Measurements from ENCODE around the gene TRIB2.
A peak's percentile ranks its signal among the peaks of the same experiment; 100 is the strongest.

TRIB2 gene

DNA sequence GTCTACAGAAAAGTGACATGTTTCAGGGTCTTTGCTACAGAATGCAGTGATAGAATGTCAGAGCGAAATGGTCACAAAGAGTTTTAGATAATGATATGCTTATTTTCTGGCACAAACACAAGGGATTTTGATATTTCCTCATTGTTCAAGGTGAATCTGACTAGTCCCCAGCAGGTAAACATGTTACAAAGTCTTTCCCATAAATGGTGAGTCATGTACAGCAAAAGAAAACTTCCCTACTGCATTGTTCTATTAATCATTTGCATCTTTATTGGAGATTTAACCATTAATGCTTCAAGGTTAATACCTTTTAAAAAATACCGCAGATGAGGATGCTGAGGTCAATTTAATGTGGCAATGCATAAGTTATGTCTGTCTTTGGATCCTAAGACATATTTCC is 19.1 kb upstream of the TRIB2 start:
- WGBS (ENCODE audit: insufficient coverage), result no CpG with 5 or more reads among the region's 2 CpGs

DNA sequence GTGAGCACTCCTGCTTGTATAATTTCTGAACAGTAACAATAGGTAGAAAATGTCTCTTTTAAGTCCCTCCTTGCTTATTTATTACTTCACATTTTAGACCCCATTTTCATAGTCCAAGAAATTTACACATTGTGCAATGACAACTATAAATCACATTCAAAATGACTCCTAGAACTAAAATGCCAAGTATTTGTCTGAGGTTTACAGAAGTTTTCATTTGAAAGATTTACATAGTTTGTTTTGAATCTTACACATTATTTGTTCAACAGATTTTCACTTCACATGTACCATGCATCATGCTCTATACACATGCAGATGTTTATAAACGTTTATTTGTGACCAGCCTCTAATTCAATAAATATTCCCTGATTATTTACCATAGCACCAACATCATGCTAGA is 15.7 kb upstream of the TRIB2 start:
- CTCF ChIA-PET, result no interaction called here
- WGBS (ENCODE audit: insufficient coverage), result 100% methylated on average over 1 of the region's 1 CpG
- H3K27me3 ChIP-seq (replicated peaks in 2 of 5; ENCODE audit: control insufficient read depth in 4 of 5, insufficient read depth in 5 of 5, low read length in 4 of 5), result peaks cover 0 to 10% (median 4%) of the 10 kb centered on the region in 5 experiments
- H3K36me3 ChIP-seq (ENCODE audit: control insufficient read depth in 4 of 4, insufficient read depth in 4 of 4, low read length in 3 of 4), result no peaks in the 10 kb centered on the region
- H3K4me3 ChIP-seq (ENCODE audit: control insufficient read depth in 1 of 7, extremely low read depth in 1 of 7, insufficient read depth in 4 of 7, low read depth in 2 of 7, low read length in 6 of 7), result no peak overlapping the region
- POLR2A ChIA-PET, result no interaction called here
- DNase-seq, result no peak
- H3K9me3 ChIP-seq (ENCODE audit: control extremely low read depth in 1 of 5, control insufficient read depth in 4 of 5, insufficient read depth in 2 of 5, low read depth in 1 of 5, low read length in 4 of 5), result peaks cover 0 to 4% (median 0%) of the 10 kb centered on the region in 5 experiments
- no peak overlapping the region for H3K27ac ChIP-seq (ENCODE audit: insufficient read depth in 1 of 2, low read depth in 1 of 2, low read length in 2 of 2, poor library complexity in 1 of 2, severe bottlenecking in 2 of 2)
- no peaks in the 10 kb centered on the region for H3K4me1 ChIP-seq (ENCODE audit: control extremely low read depth in 1 of 4, control insufficient read depth in 4 of 4, insufficient read depth in 4 of 4, low read length in 3 of 4)

More for the DNA sequence above, 19.1 kb upstream of the TRIB2 start:
- no peak for DNase-seq
- Histone ChIP-seq H3K27ac (ENCODE audit: insufficient read depth in 1 of 2, low read depth in 1 of 2, low read length in 2 of 2, poor library complexity in 1 of 2, severe bottlenecking in 2 of 2) (no peak overlapping the region), H3K9me3 (ENCODE audit: control extremely low read depth in 1 of 5, control insufficient read depth in 4 of 5, insufficient read depth in 2 of 5, low read depth in 1 of 5, low read length in 4 of 5) (peaks cover 0 to 9% (median 0%) of the 10 kb centered on the region in 5 experiments), H3K36me3 (ENCODE audit: control insufficient read depth in 4 of 4, insufficient read depth in 4 of 4, low read length in 3 of 4) (no peaks in the 10 kb centered on the region), H3K27me3 (replicated peaks in 2 of 5; ENCODE audit: control insufficient read depth in 4 of 5, insufficient read depth in 5 of 5, low read length in 4 of 5) (peaks cover 0 to 10% (median 0%) of the 10 kb centered on the region in 5 experiments), H3K4me1 (ENCODE audit: control extremely low read depth in 1 of 4, control insufficient read depth in 4 of 4, insufficient read depth in 4 of 4, low read length in 3 of 4) (no peaks in the 10 kb centered on the region), H3K4me3 (ENCODE audit: control insufficient read depth in 1 of 7, extremely low read depth in 1 of 7, insufficient read depth in 4 of 7, low read depth in 2 of 7, low read length in 6 of 7) (no peak overlapping the region)
- ChIA-PET CTCF (no interaction called here), POLR2A (no interaction called here)

DNA sequence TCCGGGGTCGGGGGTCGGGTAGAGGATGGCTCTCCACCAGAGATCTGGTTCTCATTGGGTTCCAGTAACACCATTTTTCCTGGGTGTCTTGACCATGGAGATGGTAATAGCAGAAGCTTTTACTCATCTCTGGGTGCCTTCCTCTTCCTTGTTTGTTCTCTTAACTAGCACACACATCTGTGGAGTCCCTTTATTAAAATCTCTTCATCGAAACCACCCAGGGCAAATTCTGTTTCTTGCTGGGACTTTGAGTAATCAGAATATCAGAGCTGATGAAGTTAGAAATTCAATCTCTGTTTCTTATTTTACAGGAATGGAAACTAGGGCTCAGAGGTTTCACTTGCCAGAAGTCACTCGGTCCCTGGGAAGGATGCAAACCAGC is 15.0 kb upstream of the TRIB2 start:
- Histone ChIP-seq H3K4me3 (ENCODE audit: control insufficient read depth in 1 of 7, extremely low read depth in 1 of 7, insufficient read depth in 4 of 7, low read depth in 2 of 7, low read length in 6 of 7) (no peak overlapping the region), H3K4me1 (ENCODE audit: control extremely low read depth in 1 of 4, control insufficient read depth in 4 of 4, insufficient read depth in 4 of 4, low read length in 3 of 4) (no peaks in the 10 kb centered on the region), H3K27ac (ENCODE audit: insufficient read depth in 1 of 2, low read depth in 1 of 2, low read length in 2 of 2, poor library complexity in 1 of 2, severe bottlenecking in 2 of 2) (no peak overlapping the region), H3K9me3 (ENCODE audit: control extremely low read depth in 1 of 5, control insufficient read depth in 4 of 5, insufficient read depth in 2 of 5, low read depth in 1 of 5, low read length in 4 of 5) (peaks cover 0 to 4% (median 0%) of the 10 kb centered on the region in 5 experiments), H3K36me3 (ENCODE audit: control insufficient read depth in 4 of 4, insufficient read depth in 4 of 4, low read length in 3 of 4) (no peaks in the 10 kb centered on the region), H3K27me3 (replicated peaks in 2 of 5; ENCODE audit: control insufficient read depth in 4 of 5, insufficient read depth in 5 of 5, low read length in 4 of 5) (peaks cover 0 to 10% (median 4%) of the 10 kb centered on the region in 5 experiments)
- WGBS (ENCODE audit: insufficient coverage), result 89% methylated on average over 1 of the region's 5 CpGs
- DNase-seq, result no peak
- POLR2A ChIA-PET, result no interaction called here
- CTCF ChIA-PET, result no interaction called here

DNA sequence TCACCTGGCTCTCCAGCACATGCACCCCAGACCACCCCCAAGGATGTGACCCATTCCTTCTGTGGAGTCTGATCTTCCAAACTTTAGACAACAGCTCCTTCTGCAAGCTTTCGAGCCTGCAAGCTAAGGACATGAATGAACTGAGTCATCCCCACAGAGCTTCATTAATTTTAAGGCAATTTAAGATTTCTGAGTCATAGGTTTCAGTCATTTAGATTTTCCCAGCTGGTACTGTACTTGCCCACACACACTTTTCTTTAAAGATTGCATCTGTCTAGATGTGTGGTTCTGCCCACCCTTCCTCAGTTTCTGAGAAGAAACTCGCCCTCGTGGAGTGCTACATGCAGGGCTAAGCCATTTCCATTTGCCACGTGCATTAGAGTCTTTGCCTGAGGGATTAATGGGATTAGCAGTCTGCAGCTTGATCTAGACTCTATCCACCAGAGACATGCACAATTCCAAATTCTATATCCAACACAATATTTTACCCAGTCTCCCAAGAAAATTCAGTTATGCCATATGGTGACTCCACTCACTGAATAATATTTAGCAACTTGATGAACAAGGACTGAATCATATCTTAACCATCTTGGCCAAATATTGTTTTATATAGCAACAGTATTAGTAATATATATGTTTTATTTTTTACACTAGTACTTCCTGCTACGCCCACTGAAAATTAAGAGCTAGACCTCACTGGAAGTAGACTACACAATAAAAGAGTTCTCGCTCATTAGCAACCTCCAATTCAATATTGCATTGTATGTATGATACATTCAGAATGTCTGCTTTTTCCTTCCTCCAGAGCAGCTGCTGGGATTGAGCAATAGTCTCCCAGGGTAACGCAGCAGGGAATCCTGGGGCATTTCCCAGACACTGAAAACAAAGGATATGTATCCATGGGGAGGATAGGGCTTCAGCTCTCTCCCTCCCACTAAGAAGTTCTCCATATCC is 14.3 kb upstream of the TRIB2 start:
- Histone ChIP-seq H3K9me3 (ENCODE audit: control extremely low read depth in 1 of 5, control insufficient read depth in 4 of 5, insufficient read depth in 2 of 5, low read depth in 1 of 5, low read length in 4 of 5) (peaks cover 0 to 4% (median 0%) of the 10 kb centered on the region in 5 experiments), H3K4me1 (ENCODE audit: control extremely low read depth in 1 of 4, control insufficient read depth in 4 of 4, insufficient read depth in 4 of 4, low read length in 3 of 4) (no peaks in the 10 kb centered on the region), H3K36me3 (ENCODE audit: control insufficient read depth in 4 of 4, insufficient read depth in 4 of 4, low read length in 3 of 4) (no peaks in the 10 kb centered on the region), H3K4me3 (ENCODE audit: control insufficient read depth in 1 of 7, extremely low read depth in 1 of 7, insufficient read depth in 4 of 7, low read depth in 2 of 7, low read length in 6 of 7) (no peak overlapping the region), H3K27ac (ENCODE audit: insufficient read depth in 1 of 2, low read depth in 1 of 2, low read length in 2 of 2, poor library complexity in 1 of 2, severe bottlenecking in 2 of 2) (no peak overlapping the region), H3K27me3 (replicated peaks in 2 of 5; ENCODE audit: control insufficient read depth in 4 of 5, insufficient read depth in 5 of 5, low read length in 4 of 5) (peaks cover 0 to 10% (median 4%) of the 10 kb centered on the region in 5 experiments)
- DNase-seq, result no peak
- ChIA-PET POLR2A (no interaction called here), CTCF (no interaction called here)
- WGBS (ENCODE audit: insufficient coverage), result 100% methylated on average over 4 of the region's 7 CpGs

DNA sequence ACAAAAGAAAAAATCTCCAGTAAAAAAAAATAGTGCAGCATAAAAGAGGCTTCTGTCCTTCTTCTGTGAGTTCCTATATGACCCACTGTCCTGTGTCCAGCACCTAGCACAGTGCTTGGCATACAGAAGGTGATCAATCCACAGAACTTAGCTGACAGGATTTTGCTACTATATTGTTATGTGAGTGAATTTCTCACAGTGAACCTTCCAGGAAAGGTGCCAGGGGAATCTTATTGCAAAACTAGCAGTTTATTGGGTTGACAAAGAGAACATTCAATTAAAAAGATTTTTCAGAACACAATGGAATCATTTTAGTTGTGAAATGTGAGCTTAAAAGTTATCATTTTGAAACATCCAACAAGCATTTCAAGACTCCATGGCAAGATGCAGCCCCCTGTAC is 12.4 kb upstream of the TRIB2 start:
- H3K4me1 ChIP-seq (ENCODE audit: control extremely low read depth in 1 of 4, control insufficient read depth in 4 of 4, insufficient read depth in 4 of 4, low read length in 3 of 4), result no peaks in the 10 kb centered on the region
- ChIA-PET POLR2A (no interaction called here), CTCF (no interaction called here)
- no peak overlapping the region for H3K27ac ChIP-seq (ENCODE audit: insufficient read depth in 1 of 2, low read depth in 1 of 2, low read length in 2 of 2, poor library complexity in 1 of 2, severe bottlenecking in 2 of 2)
- no peak overlapping the region for H3K4me3 ChIP-seq (ENCODE audit: control insufficient read depth in 1 of 7, extremely low read depth in 1 of 7, insufficient read depth in 4 of 7, low read depth in 2 of 7, low read length in 6 of 7)
- H3K9me3 ChIP-seq (ENCODE audit: control extremely low read depth in 1 of 5, control insufficient read depth in 4 of 5, insufficient read depth in 2 of 5, low read depth in 1 of 5, low read length in 4 of 5), result peaks cover 0 to 4% (median 0%) of the 10 kb centered on the region in 5 experiments
- H3K36me3 ChIP-seq (ENCODE audit: control insufficient read depth in 4 of 4, insufficient read depth in 4 of 4, low read length in 3 of 4), result no peaks in the 10 kb centered on the region
- peaks cover 0 to 10% (median 4%) of the 10 kb centered on the region in 5 experiments for H3K27me3 ChIP-seq (replicated peaks in 2 of 5; ENCODE audit: control insufficient read depth in 4 of 5, insufficient read depth in 5 of 5, low read length in 4 of 5)
- no peak for DNase-seq

DNA sequence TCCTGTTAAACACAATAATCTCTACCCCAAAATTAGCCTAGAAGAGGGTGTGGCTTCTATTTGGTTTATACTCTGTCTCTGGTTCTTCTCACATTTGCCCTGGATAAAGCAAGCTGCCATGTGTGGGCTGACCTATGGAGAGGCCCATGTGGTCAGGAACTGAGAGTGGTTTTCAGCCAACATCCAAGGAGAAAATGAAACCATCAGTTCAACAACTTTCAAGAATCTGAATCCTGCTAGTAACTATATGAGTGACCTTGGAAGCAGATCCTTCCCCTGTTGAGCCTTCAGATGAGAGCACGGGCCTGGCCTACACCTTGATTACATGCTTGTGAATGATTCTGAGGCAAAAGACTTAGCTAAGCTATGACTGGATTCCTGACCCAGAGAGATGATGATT is 11.5 kb upstream of the TRIB2 start:
- Histone ChIP-seq H3K27ac (ENCODE audit: insufficient read depth in 1 of 2, low read depth in 1 of 2, low read length in 2 of 2, poor library complexity in 1 of 2, severe bottlenecking in 2 of 2) (peak overlapping the region in 1 of 2 experiments; percentile 45), H3K27me3 (replicated peaks in 2 of 5; ENCODE audit: control insufficient read depth in 4 of 5, insufficient read depth in 5 of 5, low read length in 4 of 5) (peaks cover 0 to 10% (median 4%) of the 10 kb centered on the region in 5 experiments), H3K36me3 (ENCODE audit: control insufficient read depth in 4 of 4, insufficient read depth in 4 of 4, low read length in 3 of 4) (no peaks in the 10 kb centered on the region), H3K4me1 (ENCODE audit: control extremely low read depth in 1 of 4, control insufficient read depth in 4 of 4, insufficient read depth in 4 of 4, low read length in 3 of 4) (no peaks in the 10 kb centered on the region), H3K9me3 (ENCODE audit: control extremely low read depth in 1 of 5, control insufficient read depth in 4 of 5, insufficient read depth in 2 of 5, low read depth in 1 of 5, low read length in 4 of 5) (peaks cover 0 to 4% (median 0%) of the 10 kb centered on the region in 5 experiments), H3K4me3 (ENCODE audit: control insufficient read depth in 1 of 7, extremely low read depth in 1 of 7, insufficient read depth in 4 of 7, low read depth in 2 of 7, low read length in 6 of 7) (no peak overlapping the region)
- WGBS (ENCODE audit: insufficient coverage), result 100% methylated on average over 1 of the region's 1 CpG
- CTCF ChIA-PET, result no interaction called here
- DNase-seq, result no peak
- POLR2A ChIA-PET, result no interaction called here

DNA sequence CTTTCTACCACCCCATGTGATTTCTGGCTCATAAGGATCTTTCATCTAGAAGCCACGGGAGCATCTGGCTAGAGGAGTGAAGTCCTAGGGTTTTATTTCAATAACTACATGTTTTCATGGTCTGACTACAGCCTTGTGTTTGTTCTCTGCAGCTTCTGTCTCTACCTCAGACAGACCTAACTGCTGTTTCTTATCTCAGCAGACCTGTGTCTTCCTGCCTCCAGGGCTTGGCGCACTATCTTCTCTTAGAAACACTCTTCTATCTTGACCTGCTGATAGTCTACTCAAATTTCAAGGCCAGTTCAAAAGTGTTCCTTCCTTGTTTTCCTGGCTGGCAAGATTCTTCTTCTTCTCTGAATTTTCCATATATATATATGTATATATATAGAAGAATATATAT is 11.0 kb upstream of the TRIB2 start:
- peak in 2 of 3 donors; percentile 35 to 63 for DNase-seq
- ChIA-PET POLR2A (no interaction called here), CTCF (interaction anchor here (0.7 kb wide), 1 partner anchor 10 kb away, joined by 3 read pairs; the partner anchor contains the start of gene TRIB2)
- H3K9me3 ChIP-seq (ENCODE audit: control extremely low read depth in 1 of 5, control insufficient read depth in 4 of 5, insufficient read depth in 2 of 5, low read depth in 1 of 5, low read length in 4 of 5), result peaks cover 0 to 4% (median 0%) of the 10 kb centered on the region in 5 experiments
- H3K4me1 ChIP-seq (ENCODE audit: control extremely low read depth in 1 of 4, control insufficient read depth in 4 of 4, insufficient read depth in 4 of 4, low read length in 3 of 4), result no peaks in the 10 kb centered on the region
- H3K27ac ChIP-seq (ENCODE audit: insufficient read depth in 1 of 2, low read depth in 1 of 2, low read length in 2 of 2, poor library complexity in 1 of 2, severe bottlenecking in 2 of 2), result peak overlapping the region in 1 of 2 experiments; percentile 45
- 78% methylated on average over 1 of the region's 2 CpGs for whole genome bisulfite sequencing (ENCODE audit: insufficient coverage)
- H3K36me3 ChIP-seq (ENCODE audit: control insufficient read depth in 4 of 4, insufficient read depth in 4 of 4, low read length in 3 of 4), result no peaks in the 10 kb centered on the region
- peaks cover 0 to 10% (median 4%) of the 10 kb centered on the region in 5 experiments for H3K27me3 ChIP-seq (replicated peaks in 2 of 5; ENCODE audit: control insufficient read depth in 4 of 5, insufficient read depth in 5 of 5, low read length in 4 of 5)
- H3K4me3 ChIP-seq (ENCODE audit: control insufficient read depth in 1 of 7, extremely low read depth in 1 of 7, insufficient read depth in 4 of 7, low read depth in 2 of 7, low read length in 6 of 7), result no peak overlapping the region
